ENCODE measurements around the gene SLC8B1. TPM values are rescaled to one million over a fixed set of nuclear protein-coding genes. Genes with fewer than 3 reads are reported as not detected.
"Not testable (repeated sequence)": the region's sequence is repeated elsewhere in the genome, so short reads cannot be mapped to it uniquely, and the experiment has no call there.

The SLC8B1 gene
- total and polyA plus RNA-seq, 2 experiments from 2014 or later, result 4.3 to 5.8 TPM

DNA sequence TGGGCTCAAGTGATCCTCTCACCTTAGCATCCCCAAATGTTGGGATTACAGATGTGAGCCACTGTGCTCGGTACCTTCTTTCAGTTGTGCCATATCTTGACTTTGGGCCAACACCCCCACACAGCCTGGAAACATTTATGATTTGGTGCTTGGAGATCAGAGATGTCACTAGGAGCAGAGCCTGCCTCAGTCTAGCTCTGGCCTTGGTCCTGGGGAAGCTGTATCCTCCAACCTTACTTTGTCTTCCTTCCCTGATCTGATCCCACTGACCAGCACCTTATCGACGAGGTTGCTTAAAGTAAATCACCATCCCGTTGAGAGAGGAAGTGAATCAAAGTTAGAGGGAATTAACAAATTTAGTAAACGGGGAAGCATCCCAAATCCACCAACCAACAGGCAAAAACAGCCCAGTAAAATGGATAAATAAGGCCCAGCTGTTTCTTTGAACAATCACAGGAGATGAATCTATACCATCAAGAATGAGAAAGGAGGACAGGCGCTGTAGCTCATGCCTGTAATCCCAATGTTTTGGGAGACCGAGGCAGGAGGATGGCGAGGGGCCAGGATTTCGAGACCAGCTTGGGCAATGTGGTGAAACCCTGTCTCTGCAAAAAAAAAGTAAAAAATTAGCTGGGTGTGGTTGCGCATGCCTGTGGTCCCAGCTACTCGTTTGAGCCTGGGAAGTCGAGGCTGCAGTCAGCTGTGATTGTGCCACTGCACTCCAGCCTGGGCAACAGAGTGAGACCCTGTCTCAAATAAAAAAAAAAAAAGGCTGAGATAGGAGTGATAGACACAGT is 26.9 kb upstream of the SLC8B1 start:
- Histone ChIP-seq H3K27ac (no peak overlapping the region), H3K4me1 (ENCODE audit: low read depth) (peaks cover 1% of the 10 kb centered on the region), H3K4me3 (no peak overlapping the region), H3K36me3 (no peaks in the 10 kb centered on the region), H3K27me3 (no peaks in the 10 kb centered on the region), H3K9me3 (ENCODE audit: low read depth) (no peaks in the 10 kb centered on the region)
- peak in 1 of 2 donors; percentile 3 for DNase-seq (ENCODE audit: low read depth in 1 of 2, low spot score in 1 of 2)
- TF ChIP-seq, protein P1, sequence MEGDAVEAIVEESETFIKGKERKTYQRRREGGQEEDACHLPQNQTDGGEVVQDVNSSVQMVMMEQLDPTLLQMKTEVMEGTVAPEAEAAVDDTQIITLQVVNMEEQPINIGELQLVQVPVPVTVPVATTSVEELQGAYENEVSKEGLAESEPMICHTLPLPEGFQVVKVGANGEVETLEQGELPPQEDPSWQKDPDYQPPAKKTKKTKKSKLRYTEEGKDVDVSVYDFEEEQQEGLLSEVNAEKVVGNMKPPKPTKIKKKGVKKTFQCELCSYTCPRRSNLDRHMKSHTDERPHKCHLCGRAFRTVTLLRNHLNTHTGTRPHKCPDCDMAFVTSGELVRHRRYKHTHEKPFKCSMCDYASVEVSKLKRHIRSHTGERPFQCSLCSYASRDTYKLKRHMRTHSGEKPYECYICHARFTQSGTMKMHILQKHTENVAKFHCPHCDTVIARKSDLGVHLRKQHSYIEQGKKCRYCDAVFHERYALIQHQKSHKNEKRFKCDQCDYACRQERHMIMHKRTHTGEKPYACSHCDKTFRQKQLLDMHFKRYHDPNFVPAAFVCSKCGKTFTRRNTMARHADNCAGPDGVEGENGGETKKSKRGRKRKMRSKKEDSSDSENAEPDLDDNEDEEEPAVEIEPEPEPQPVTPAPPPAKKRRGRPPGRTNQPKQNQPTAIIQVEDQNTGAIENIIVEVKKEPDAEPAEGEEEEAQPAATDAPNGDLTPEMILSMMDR (IDR thresholded peaks at IDR 0.05; ENCODE audit: low read depth, low read length), result no peak

DNA sequence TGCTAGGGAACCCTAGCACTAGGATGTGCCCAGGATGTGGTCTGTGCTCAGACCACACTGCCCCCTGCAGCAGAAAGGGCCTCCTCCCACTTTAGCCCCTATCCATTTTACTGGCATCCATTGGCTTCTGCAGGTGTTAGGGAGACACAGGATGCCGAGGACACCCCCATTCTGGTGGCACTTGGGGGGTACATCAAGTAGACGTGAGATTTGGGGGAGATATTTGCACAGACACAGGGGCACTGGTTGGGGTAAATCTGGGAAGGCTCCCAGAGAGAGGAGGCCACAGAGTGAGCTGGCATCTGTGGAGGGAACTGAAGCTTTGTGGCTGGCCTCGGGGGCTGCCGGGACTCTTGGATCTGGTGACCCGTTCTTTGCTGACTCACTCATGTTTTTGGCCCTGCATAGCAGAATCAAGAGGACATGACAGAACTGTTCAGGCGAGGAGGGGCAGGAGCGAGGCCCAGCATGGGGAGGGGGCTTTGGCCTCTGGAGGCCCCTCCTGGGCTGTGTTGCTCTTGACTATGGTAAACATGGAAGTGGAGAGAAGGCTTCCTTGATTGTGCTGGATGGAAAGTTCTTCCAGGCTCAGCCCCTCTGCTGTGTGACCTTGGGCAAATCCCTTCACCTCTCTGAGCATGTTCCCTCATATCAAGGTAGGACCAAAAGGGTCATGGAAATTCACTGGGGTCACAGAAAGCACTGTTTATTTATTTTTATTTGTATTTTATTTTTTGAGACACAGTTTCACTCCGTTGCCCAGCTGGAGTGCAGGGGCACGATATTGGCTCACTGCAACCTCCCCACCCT is 25.2 kb upstream of the SLC8B1 start:
- peak in 1 of 2 donors; percentile 11 for DNase-seq (ENCODE audit: low read depth in 1 of 2, low spot score in 1 of 2)
- H3K36me3 ChIP-seq, result no peaks in the 10 kb centered on the region
- H3K4me3 ChIP-seq, result no peak overlapping the region
- no peaks in the 10 kb centered on the region for H3K27me3 ChIP-seq
- no peaks in the 10 kb centered on the region for H3K4me1 ChIP-seq (ENCODE audit: low read depth)
- TF ChIP-seq, protein P1 (IDR thresholded peaks at IDR 0.05; ENCODE audit: low read depth, low read length), result peak; percentile 20
- H3K9me3 ChIP-seq (ENCODE audit: low read depth), result no peaks in the 10 kb centered on the region
- H3K27ac ChIP-seq, result no peak overlapping the region

DNA sequence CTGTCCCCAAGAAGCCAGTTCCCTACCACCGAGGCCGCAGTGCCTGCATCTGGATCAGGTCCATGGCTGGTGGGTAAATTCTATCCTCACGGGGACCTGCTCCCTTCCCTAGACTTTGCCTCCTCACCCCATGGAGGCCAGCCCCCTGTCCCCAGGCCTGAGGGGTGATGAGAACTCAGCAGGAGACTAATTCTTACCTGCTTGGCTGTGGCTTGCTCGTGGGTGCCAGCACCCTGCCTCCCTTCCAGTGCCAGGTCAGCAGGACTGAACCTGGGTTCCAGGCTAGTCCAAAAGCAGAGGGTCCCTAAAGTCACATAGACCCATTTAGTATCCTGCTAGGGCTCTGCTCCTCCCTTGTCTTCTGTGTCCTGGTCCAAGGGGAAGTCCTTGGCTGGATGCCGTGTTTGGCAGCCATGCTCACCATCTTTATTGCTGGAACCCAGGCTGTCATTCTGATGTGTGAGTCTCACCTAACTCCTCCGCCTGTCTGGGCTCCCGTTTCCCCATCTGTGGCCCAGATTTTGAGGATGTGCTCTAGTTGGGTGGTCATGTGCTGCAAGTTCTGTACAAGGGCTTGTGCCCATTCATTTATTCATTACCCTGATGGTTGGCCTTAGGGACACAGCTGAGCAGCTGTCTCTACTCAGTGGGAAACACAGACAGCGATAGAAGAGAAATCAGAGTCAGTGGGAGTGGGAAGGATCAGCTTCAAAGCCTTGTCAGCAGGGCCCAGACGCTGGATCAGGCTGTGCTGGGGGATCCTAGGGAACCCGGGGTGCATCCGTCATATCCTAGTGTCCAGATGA is 24.4 kb upstream of the SLC8B1 start:
- no peaks in the 10 kb centered on the region for H3K27me3 ChIP-seq
- no peak overlapping the region for H3K27ac ChIP-seq

DNA sequence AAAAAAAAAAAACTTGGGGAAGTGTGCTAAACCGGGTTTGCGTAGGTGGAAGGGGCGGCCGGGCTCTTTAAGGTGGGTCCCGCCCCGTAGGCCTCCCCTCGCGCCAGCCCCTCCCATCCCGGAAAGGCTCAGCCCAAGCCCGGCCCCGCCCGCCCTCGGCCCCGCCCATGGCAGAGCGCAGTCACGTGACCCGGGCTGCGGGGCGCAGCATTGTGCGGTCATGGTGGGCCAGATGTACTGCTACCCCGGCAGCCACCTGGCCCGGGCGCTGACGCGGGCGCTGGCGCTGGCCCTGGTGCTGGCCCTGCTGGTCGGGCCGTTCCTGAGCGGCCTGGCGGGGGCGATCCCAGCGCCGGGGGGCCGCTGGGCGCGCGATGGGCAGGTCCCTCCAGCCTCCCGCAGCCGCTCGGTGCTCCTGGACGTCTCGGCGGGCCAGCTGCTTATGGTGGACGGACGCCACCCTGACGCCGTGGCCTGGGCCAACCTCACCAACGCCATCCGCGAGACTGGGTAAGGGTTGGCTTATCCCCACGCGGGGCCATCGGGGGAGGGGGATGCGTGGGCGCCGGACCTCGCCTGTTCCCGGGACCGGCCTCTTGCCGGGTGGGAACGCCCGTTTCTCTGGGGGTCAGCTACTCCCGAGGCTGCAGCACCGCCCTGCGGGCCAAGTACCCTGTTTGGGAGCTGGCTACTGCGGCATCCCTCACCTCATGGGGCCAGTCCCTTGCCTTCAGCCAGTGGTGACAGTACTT is 23.6 kb upstream of the SLC8B1 start, which contains the start of gene PLBD2:
Gene PLBD2 (plus strand): TSS at position 207 of the 752 bp plus-strand sequence. CDS start 14 bp downstream, at position 221.
- Histone ChIP-seq H3K27ac (no peak within 1 kb of the TSS), H3K4me3 (peak within 1 kb of the TSS; percentile 52), H3K27me3 (no peaks in the 10 kb centered on the region), H3K4me1 (ENCODE audit: low read depth) (no peaks in the 10 kb centered on the region), H3K9me3 (ENCODE audit: low read depth) (no peaks in the 10 kb centered on the region), H3K36me3 (no peaks in the 10 kb centered on the region)
- TF ChIP-seq, protein P1 (IDR thresholded peaks at IDR 0.05; ENCODE audit: low read depth, low read length), result no peak
- DNase-seq (ENCODE audit: low read depth in 1 of 2, low spot score in 1 of 2), result peak; percentile 97

More for the DNA sequence above, 24.4 kb upstream of the SLC8B1 start:
- H3K4me3 ChIP-seq, result peak overlapping the region; percentile 52
- H3K4me1 ChIP-seq (ENCODE audit: low read depth), result no peaks in the 10 kb centered on the region
- TF ChIP-seq, protein P1 (IDR thresholded peaks at IDR 0.05; ENCODE audit: low read depth, low read length), result no peak
- H3K36me3 ChIP-seq, result no peaks in the 10 kb centered on the region
- H3K9me3 ChIP-seq (ENCODE audit: low read depth), result no peaks in the 10 kb centered on the region
- peak in 1 of 2 donors; percentile 53 for DNase-seq (ENCODE audit: low read depth in 1 of 2, low spot score in 1 of 2)

DNA sequence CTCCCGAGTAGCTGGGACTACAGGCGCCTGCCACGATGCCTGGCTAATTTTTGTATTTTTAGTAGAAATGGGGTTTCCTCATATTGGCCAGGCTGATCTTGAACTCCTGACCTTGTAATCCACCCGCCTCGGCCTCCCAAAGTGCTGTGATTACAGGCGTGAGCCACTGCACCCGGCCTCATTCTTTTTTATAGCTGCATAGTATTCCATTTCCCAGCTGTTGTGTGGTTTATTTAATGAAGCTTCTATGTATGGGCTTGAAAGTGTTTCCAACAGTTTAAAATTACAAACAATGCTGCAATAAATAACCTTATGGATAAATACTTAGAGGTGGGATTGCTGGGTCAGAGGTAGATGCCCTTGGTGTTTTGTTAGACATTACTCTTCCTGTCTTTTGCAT is 19.3 kb upstream of the SLC8B1 start:
- H3K4me1 ChIP-seq (ENCODE audit: low read depth); H3K27ac ChIP-seq; H3K4me3 ChIP-seq; DNase-seq (ENCODE audit: low read depth in 1 of 2, low spot score in 1 of 2); H3K36me3 ChIP-seq; H3K9me3 ChIP-seq (ENCODE audit: low read depth); H3K27me3 ChIP-seq: not testable (repeated sequence)

All from cardiac muscle cell (in vitro differentiated cells and primary cell).